NCI-H146 treated with DMSO at 0.1 percent for 48 hours (cell line): ENCODE results near the gene MPEG1.
A peak's percentile ranks its signal among the peaks of the same experiment; 100 is the strongest.

Experiments
- DNase-seq: peaks from one replicate; lab custom pipeline; 2025; ENCODE audit not compliant: unreplicated experiment; lab: John Stamatoyannopoulos, UW

Gene MPEG1

GRCh38 chr11:59171508-59172322 lies 41.0 kb downstream of the MPEG1 start, which contains the start of gene DTX4:
Gene DTX4, plus strand, starts transcription at chr11:59172132. Its CDS starts 464 bp downstream, at chr11:59172596.
- peak; percentile 82 for DNase-seq

GRCh38 chr11:59164028-59164427 lies 48.7 kb downstream of the MPEG1 start:
- no peak for DNase-seq
